ENCODE measurements around the gene ITGB1BP2.
"Not testable (repeated sequence)": the region's sequence is repeated elsewhere in the genome, so short reads cannot be mapped to it uniquely, and the experiment has no call there.

Gene ITGB1BP2

DNA sequence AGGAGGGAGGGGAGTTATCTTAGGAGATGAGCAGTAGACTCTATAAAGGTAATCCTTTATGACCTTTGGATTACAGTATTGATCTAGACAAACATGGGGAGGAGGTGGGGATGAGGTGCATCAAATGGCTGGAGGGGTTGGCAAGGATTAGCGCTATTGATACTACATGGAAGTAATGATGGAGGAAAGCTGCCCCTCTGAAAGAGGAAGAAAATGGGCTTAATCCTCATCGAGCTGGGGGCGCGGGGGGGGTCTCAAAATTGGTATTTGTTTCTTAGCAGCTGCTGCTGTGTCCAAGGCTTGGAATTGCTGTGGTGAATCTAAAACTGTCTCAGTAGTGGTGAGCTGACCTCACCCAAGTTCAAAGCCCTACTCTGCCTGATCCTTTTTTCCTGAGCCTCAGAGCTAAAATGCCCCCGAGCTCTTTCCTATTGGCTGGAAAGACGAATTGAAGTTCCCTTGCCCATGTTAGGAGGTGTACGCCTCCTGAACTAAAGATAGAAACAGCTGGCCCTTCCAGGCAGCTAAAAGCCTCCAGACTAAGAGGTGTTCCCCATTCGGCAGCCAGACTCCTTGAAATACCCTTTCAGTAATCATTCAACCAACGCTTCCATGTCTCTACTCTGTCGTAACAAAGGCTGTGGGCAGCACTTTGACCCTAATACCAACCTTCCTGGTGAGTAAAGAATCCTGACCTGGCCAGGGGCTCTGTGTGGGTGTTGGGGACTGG is at the start of gene ITGB1BP2:
Gene ITGB1BP2 (plus strand): TSS at position 556 of the 730 bp plus-strand sequence. CDS start 57 bp downstream, at position 613.
- DNase-seq, result peak; percentile 58

DNA sequence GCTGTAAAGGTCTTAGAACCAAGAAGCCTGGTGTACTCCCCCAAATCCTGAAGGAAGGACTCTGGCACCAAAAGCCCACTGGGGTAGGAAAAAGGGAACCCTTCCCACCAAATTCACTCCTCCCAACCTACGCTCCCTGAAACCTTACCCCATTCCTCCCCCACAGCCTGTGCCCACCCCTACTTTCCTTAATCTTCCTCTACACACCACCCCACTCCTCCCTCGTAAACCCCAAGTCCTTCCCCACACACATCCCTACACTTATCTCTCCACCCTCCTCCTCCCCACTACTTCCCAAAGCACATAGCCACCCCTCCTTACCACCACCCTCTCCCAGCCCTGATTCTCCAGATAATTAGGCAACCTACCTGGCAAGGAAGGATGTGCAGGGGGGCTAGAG is 49.3 kb upstream of the ITGB1BP2 start:
- DNase-seq, result no peak

DNA sequence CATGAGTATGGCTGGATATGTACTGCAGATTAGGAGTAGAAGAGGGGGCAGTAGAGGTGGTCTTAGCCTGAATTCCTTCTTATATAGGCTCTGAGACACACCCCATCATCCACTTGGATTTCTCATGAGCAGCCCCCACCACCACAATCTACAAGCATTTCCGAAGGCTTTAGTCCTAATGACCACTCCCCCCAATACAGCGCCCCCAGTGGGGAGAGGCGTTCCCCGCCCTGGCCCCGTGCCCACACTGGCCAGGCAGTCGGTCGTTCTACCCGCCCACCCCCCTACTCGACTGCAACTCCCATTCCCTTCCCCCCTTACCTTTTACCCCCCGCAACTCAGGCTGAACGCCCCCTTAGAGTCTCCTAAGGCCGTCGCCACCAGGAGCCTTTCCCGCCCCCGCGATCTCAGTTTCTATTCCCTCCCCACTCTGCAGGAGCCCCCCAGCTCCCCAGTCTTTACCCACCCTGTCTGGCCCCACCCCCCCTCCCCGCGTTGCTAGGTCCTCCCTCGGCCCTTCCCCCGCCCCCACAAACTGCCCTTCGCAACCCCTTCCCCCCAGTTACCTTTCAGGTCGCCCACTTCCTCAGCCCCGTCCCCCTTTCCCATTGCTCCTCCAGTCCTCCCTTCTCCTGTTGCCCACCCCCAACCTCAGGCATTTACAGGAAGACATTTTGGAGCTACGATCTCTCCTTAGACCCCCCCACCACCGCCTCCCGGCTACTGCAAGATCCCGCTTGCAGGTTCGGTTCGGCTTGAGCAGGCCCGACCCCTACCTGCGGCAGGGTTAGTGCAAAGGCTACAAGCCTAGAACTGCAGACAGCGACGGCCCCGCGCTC is 48.1 kb upstream of the ITGB1BP2 start:
- DNase-seq, result peak; percentile 48

DNA sequence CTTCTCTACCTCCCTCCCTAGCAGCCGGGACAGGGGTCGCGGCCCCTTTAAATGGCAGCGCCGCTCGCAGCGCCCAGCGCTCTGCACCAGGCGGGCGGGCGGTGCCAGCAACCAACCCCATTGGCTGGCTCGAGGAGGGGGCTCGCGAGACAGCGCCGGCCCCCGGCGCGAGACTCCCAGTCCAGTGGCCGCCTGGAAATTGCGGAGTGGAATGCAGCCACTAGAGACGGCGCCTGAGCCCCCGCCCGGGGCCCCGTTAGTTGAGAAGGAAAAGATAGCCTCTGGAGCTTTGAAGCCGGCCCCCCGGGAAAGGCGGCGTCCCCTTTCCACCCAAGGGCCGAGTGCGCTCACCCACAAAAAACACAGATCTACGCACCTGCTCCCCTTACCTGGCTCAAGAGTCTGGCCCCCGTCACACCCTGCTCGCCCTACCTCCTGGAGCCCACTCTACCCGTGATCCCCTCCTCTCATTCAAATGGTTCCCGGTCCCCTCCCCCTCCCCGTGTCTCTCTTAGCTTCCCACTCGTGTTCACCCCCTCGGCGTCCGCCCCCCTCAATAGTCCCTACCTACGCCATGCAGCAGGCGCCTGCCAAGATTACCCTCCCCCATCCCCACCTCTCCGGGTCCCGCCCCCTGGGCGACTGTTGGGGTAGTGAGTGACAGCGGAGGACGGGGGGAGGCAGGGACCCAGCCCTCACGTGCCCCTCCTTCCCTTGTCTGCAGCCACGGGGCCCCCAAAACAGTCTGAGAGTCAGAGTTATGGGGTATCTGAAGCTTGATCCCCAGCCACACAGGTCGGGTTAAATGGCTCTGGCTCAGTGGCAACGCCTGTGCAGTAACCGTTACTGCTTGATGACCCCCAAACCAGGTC is 47.2 kb upstream of the ITGB1BP2 start, which contains the start of gene ZMYM3:
Gene ZMYM3 (minus strand): TSS at position 49 of the 872 bp plus-strand sequence. CDS start 885 bp downstream, outside the sequence.
- DNase-seq, result peak; percentile 83

DNA sequence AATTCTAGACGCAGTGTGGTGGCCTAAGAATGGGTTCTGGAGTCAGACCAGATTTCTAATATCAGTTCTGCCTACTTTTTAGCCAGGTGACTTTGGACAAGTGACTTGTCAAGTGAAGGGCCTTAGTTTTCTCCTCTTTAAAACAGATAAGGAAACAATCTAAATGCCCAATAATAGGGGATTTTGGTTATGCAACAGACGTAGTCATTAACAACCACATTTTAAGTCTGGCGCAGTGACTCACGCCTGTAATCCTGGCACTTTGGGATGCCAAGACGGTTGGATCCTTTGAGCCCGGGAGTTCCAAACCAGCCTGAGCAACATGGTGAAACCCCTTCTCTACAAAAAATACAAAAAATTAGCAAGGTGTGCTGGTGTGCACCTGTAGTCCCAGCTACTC is 45.5 kb upstream of the ITGB1BP2 start:
- no peak for DNase-seq

DNA sequence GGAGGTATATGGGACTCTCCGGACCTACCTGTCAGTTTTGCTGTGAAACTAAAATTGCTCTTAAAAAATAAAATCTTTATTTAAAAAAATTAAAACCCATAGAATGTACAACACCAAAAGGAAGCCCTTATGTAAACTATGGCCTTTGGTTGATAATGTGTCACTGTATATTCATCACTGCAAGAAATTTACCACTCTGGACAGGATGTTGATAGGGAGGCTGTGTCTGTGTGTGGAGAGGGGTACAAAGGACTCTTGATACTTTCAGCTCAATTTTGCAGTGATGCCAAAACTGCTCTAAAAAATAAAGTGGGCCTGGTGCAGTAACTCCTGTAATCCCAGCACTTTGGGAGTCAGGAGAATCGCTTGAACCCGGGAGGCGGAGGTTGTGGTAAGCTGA is 44.7 kb upstream of the ITGB1BP2 start:
- DNase-seq, result no peak

DNA sequence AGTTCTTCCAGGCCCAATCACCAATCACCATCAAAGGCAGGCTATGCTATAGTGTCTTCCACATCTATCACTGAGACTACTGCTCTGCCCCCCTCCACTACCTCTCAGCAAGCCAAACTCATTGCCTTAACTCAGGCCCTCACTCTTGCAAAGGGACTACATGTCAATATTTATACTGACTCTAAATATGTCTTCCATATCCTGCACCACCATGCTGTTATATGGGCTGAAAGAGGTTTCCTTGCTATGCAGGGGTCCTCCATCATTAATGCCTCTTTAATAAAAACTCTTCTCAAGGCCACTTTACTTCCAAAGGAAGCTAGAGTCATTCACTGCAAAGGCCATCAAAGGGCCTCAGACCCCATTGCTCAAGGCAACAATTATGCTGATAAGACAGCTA is 32.9 kb upstream of the ITGB1BP2 start:
- not testable (repeated sequence) for DNase-seq

DNA sequence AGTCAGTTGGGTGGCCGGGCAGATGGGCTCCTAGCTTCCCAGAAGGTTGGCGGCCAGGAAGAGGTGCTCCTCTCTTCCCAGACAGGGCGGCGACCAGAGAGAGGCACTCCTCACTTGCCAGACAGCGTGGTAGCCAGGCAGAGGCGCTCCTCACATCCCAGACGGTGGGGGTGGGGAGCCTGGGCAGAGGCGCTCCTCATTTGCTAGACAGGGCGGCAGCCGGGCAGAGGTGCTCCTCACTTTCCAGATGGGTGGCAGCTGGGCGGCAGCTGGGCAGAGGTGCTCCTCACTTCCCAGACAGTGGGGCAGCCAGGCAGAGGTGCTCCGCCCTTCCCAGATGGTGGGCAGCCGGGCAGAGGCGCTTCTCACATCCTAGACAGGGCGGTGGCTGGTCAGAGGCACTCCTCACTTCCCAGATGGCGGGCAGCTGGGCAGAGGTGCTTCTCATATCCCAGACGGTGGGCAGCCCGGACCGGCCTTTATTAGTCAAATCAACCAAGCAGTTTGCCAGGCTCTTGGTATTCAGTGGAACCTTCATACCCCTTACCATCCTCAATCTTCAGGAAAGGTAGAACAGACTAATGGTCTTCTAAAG is 31.7 kb upstream of the ITGB1BP2 start:
- DNase-seq, result no peak

DNA sequence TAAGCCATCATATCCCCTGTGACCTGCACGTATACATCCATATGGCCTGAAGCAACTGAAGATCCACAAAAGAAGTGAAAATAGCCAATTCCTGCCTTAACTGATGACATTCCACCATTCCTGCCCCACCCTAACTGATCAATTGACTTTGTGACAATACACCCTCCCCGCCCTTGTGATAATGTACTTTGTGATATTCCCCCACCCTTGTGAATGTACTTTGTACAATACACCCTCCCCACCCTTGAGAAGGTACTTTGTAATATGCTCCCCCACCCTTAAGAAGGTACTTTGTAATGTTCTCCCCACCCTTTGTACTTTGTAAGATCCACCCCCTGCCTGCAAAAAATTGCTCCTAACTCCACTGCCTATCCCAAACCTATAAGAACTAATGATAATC is 29.2 kb upstream of the ITGB1BP2 start:
- DNase-seq, result not testable (repeated sequence)

DNA sequence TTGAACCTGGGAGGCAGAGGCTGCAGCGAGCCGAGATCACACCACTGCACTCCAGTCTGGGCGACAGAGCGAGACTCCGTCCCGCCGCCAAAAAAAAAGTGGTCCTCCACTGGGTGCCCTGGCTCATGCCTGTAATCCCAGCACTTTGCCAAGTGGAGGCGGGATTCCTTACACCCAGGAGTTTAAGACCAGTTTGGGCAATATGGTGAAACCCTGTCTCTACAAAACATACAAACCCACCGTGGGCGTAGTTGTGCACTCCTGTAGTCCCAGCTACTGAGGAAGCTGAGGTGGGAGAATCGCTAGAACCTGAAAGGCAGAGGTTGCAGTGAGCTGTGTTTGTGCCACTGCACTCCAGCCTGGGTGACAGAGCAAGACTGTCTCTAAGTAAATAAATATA is 20.2 kb upstream of the ITGB1BP2 start:
- DNase-seq, result not testable (repeated sequence)

DNA sequence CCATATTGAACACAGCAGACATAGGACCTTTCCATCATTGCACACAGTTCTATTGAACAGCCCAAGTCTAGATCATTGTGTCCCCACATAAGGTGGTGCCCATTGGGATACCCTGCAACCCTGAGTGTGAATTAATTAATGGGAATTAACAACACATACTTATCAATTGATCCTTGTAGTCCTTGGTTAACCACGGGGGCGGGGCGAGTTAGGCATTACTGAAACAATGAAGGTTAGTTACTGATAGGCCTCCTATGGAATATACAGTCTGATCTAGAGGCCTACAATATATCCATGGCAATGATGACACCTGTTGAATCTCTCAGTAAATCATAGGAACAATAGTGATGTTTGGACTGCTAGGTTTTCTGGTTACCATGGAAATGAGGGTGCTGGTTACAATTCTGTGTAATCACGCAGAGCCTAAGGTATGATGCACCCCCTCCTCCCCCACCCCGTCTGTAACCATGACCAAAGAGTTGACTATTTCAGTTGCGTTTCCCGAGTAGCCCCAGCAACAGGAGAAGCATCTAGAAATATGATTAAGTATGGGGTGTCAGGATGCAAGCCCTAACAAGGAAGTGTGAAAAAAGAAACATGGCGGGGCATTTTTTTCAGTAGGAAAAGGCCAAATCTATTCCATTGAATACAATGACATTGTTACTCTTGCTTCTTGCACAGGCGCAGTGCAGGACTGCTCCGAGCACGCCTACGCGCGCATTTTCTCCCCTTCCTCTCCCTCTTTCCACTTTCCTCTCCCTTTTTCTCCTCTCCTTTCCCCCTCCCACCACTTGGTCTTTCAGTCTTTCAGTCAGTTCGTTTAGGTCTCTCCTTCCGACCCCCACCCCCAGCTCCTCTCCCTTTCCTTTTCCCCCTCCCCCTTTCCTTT is 18.8 kb upstream of the ITGB1BP2 start:
- no peak for DNase-seq

DNA sequence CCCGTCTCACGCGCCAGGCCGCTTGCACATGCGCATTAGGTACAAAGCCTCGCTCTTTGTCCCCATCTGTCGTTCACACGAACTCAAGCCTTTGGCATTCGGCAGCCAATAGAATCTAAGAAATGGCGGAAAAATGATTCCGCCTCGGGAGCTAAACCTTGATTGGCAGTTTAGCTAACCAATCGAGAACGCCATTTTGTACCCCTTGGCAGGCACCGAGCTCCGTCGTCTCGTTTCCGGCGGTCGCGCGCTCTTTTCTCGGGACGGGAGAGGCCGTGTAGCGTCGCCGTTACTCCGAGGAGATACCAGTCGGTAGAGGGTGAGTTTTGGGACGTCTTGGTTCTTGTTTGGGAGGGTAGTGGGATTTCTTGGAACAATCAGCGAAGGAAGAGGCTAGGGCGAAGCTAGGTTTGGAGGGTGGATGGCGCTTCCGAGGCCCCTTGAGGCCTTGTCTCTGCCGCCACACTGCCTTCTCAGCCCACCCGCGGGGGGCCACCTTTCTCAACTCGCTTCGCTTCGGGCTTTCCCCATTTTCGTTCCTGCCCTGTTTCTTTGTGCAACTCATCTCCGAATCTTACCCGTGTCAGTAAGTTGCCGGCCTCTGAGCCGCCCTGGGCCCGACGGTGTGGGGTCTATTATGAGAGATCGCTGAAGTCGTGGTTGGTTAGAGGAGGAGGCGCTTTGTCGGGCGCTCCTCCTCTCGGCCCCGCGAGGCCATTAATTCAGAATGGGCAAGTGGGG is 18.0 kb upstream of the ITGB1BP2 start, which contains the start of gene NONO:
Gene NONO (plus strand): TSS at position 233 of the 741 bp plus-strand sequence. CDS start 7,003 bp downstream, outside the sequence.
- DNase-seq, result peak; percentile 99

DNA sequence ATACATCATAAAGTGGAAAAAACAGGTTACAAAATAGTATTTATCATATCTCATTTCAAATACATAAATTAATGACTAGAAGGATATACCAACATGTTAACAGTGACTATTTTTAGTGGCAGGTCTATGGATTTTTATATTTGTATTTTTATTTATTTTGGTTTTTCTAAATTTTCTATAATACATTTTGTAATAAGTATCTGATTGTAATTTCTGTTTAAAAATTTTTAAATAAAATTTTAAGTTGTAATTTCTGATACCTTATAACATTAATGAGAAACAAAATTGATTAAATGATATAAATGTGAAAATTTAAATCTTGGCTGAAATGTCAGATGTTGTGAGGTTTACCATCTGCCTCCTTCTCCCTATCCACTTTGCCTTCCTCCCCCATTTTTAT is 15.6 kb upstream of the ITGB1BP2 start:
- DNase-seq, result no peak

DNA sequence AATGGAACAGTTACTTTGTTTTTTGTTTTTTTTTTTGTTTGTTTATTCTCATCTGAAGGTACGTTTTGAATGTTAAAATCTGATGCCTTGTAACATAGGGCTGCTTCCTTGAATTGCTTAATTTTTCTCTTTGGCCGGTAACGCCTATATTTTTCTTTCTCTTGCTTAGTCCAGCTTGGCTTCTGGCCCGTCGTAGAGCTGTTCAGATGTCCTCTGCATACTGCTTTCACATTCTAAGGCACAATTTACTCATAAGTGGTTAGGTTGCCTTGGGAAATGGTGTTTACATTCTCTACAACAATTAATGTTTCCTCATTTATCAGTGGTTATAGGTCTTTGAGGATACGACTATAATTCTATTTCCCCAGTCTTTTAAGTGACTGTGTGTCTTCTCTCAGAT is 10.2 kb upstream of the ITGB1BP2 start:
- DNase-seq, result no peak

DNA sequence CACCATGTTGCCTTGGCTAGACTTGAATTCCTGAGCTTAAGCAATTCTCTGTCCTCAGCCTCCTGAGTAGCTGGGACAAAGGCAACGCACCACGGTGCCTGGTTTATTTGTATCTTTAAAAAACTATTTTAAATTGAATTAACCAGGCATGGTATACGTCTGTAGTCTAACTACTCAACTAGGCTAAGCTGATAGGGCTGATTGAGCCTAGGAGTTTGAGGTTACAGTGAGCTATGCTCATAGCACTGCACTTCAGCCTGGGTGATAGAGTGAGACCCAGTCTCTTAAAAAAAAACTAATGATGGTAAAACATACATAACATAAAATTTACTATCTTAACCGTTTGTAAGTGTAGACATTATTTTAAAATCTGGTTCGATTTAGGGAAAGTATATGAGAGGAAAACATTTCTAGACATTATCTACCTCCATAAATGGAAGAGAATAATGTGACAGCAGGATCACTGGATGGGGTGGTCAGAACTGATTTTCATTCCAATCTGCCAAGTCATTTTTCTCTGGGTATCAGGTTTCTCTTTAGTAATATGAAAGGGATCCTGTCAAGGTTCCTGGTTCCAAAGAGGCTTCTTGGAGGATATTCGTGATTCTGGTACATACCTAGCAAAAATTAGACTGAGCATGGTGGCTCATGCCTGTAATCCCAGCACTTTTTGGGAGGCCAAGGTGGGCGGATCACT is 8.7 kb upstream of the ITGB1BP2 start:
- DNase-seq, result peak; percentile 79

DNA sequence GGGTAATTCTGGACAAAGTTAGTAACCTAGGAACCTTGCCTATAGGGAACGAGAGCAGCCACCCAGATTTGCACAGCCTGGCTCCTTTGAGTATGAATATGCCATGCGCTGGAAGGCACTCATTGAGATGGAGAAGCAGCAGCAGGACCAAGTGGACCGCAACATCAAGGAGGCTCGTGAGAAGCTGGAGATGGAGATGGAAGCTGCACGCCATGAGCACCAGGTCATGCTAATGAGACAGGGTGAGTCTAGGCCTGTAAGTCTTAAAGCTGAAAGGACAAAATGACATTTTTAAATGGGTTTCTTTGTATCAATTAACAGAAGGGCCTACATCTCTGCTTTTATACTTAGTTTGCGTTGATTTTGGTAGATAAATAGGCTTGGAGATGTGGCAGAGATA is 4.7 kb upstream of the ITGB1BP2 start:
- no peak for DNase-seq

DNA sequence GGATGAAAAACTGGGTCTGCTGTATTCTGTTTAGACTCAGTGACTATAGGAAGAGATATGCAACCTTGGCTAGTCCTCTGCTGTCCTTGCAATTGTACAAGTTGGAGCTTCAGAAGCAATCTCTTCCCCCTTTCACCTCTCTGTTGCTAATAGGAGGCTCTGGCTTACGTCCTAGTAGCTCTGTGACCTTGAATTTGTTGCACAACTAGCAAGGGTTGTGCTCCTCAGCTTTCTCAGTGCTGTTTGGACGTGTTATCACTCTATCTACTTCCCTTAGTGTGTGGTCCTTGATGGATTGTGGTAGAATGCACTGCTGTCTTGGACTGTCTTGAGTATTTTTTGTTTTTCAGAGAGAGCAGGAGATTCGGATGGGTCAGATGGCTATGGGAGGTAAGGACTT is 3.4 kb upstream of the ITGB1BP2 start:
- DNase-seq, result no peak

DNA sequence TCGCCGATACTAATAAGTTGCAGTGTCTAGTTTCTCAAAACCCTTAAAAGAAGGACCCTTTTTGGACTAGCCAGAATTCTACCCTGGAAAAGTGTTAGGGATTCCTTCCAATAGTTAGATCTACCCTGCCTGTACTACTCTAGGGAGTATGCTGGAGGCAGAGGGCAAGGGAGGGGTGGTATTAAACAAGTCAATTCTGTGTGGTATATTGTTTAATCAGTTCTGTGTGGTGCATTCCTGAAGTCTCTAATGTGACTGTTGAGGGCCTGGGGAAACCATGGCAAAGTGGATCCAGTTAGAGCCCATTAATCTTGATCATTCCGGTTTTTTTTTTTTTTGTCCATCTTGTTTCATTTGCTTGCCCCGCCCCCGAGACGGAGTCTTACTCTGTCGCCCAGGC is 1.5 kb upstream of the ITGB1BP2 start:
- DNase-seq, result not testable (repeated sequence)

DNA sequence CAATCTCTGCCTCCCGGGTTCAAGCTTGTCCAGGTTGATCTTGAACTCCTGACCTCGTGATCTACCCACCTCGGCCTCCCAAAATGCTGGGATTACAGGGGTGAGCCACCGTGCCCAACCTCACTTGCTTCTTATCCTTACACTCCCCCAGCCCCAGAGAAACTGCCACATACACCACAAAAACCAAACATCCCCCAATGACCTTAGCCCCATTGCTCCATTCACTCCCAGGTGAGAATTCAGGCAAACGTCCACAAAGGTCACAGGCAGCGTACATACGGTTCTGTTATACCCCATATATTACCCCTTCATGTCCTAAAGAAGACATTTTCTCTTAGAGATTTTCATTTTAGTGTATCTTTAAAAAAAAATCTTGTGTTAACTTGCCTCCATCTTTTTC is 1.1 kb upstream of the ITGB1BP2 start:
- DNase-seq, result not testable (repeated sequence)
